HEK293 (cell line): ENCODE results near the gene KLB.

Experiments used
- GFI1B ChIP-seq: fragments of 450-650 bp; formaldehyde crosslinking; IDR thresholded peaks from 2 replicates; pipeline ENCODE4 v1.5.1; 2016; ENCODE audit warnings: missing biosample characterization, missing genetic modification characterization
- MZF1 ChIP-seq: fragments of 450-650 bp; formaldehyde crosslinking; IDR thresholded peaks from 2 replicates; pipeline ENCODE4 v1.5.1; 2017; ENCODE audit warnings: missing biosample characterization, missing genetic modification characterization, borderline replicate concordance
- SETDB1 ChIP-seq: IDR thresholded peaks from one replicate; pipeline ENCODE4 v1.6.1; 2017; ENCODE audit warnings: mild to moderate bottlenecking, low read length, moderate library complexity, mixed read lengths; ENCODE audit not compliant: insufficient read length
- YY2 ChIP-seq: fragments of 450-650 bp; formaldehyde crosslinking; IDR thresholded peaks from 2 replicates; pipeline ENCODE4 v1.5.1; 2016; ENCODE audit warnings: missing biosample characterization, missing genetic modification characterization
- ZBTB8A ChIP-seq: fragments of 450-650 bp; formaldehyde crosslinking; IDR thresholded peaks from 2 replicates; pipeline ENCODE4 v1.5.1; 2016; ENCODE audit warnings: missing biosample characterization, missing genetic modification characterization
- ZFP69B ChIP-seq: fragments of 450-650 bp; formaldehyde crosslinking; IDR thresholded peaks from 2 replicates; pipeline ENCODE4 v1.5.1; 2016; ENCODE audit warnings: missing biosample characterization, missing genetic modification characterization
- ZNF292 ChIP-seq: fragments of 450-650 bp; formaldehyde crosslinking; IDR thresholded peaks from 2 replicates; pipeline ENCODE4 v1.5.1; 2016; ENCODE audit warnings: low read depth, missing biosample characterization, missing genetic modification characterization, borderline replicate concordance
- ZNF354C ChIP-seq: fragments of 450-650 bp; formaldehyde crosslinking; IDR thresholded peaks from 2 replicates; pipeline ENCODE4 v1.5.1; 2016; ENCODE audit warnings: missing biosample characterization, missing genetic modification characterization, low read depth, borderline replicate concordance
- ZNF394 ChIP-seq: fragments of 450-650 bp; formaldehyde crosslinking; IDR thresholded peaks from 2 replicates; pipeline ENCODE4 v1.5.1; 2016; ENCODE audit warnings: missing biosample characterization, missing genetic modification characterization, mild to moderate bottlenecking, moderate library complexity, borderline replicate concordance
- ZNF404 ChIP-seq: fragments of 450-650 bp; formaldehyde crosslinking; IDR thresholded peaks from 2 replicates; pipeline ENCODE4 v1.5.1; 2017; ENCODE audit warnings: missing biosample characterization, missing genetic modification characterization
- ZNF571 ChIP-seq: fragments of 450-650 bp; formaldehyde crosslinking; IDR thresholded peaks from 2 replicates; pipeline ENCODE4 v1.5.0; 2017; ENCODE audit warnings: missing biosample characterization, missing genetic modification characterization
- ZNF610 ChIP-seq: fragments of 450-650 bp; formaldehyde crosslinking; IDR thresholded peaks from 2 replicates; pipeline ENCODE4 v1.5.1; 2016; ENCODE audit warnings: missing biosample characterization, missing genetic modification characterization, borderline replicate concordance
- ZNF624 ChIP-seq: fragments of 450-650 bp; formaldehyde crosslinking; IDR thresholded peaks from 2 replicates; pipeline ENCODE4 v1.5.1; 2017; ENCODE audit warnings: missing biosample characterization, missing genetic modification characterization
- ZNF660 ChIP-seq: fragments of 450-650 bp; IDR thresholded peaks from 2 replicates; pipeline ENCODE4 v1.5.1; 2018; ENCODE audit warnings: missing biosample characterization, mild to moderate bottlenecking, missing genetic modification characterization
- ZNF776 ChIP-seq: fragments of 450-650 bp; formaldehyde crosslinking; IDR thresholded peaks from 2 replicates; pipeline ENCODE4 v1.5.0; 2017; ENCODE audit warnings: missing biosample characterization, missing genetic modification characterization, borderline replicate concordance
- ZNF792 ChIP-seq: fragments of 450-650 bp; formaldehyde crosslinking; IDR thresholded peaks from 2 replicates; pipeline ENCODE4 v1.5.1; 2016; ENCODE audit warnings: missing biosample characterization, missing genetic modification characterization
- TF ChIP-seq, protein P1 (sequence below): fragments of 450-650 bp; formaldehyde crosslinking; IDR thresholded peaks from 2 replicates; pipeline ENCODE4 v1.5.1; 2016; ENCODE audit warnings: missing biosample characterization, missing genetic modification characterization
- TF ChIP-seq, protein P2 (sequence below): fragments of 450-650 bp; formaldehyde crosslinking; IDR thresholded peaks from 2 replicates; pipeline ENCODE4 v1.5.1; 2016; ENCODE audit warnings: missing biosample characterization, missing genetic modification characterization
- TF ChIP-seq, protein P3 (sequence below): fragments of 450-650 bp; formaldehyde crosslinking; IDR thresholded peaks from 2 replicates; pipeline ENCODE4 v1.5.1; 2016; ENCODE audit warnings: missing biosample characterization, missing genetic modification characterization, borderline replicate concordance
- TF ChIP-seq, protein P4 (sequence below): fragments of 450-650 bp; formaldehyde crosslinking; IDR thresholded peaks from 2 replicates; pipeline ENCODE4 v1.5.1; 2017; ENCODE audit warnings: missing biosample characterization, missing genetic modification characterization
- TF ChIP-seq, protein P5 (sequence below): fragments of 450-650 bp; formaldehyde crosslinking; IDR thresholded peaks from 2 replicates; pipeline ENCODE4 v1.5.1; 2016; ENCODE audit warnings: missing biosample characterization, missing genetic modification characterization
- TF ChIP-seq, protein P6 (sequence below): fragments of 450-650 bp; formaldehyde crosslinking; IDR thresholded peaks from 2 replicates; pipeline ENCODE4 v1.5.1; 2016; ENCODE audit warnings: missing biosample characterization, missing genetic modification characterization
- TF ChIP-seq, protein P7 (sequence below): fragments of 450-650 bp; formaldehyde crosslinking; IDR thresholded peaks from 2 replicates; pipeline ENCODE4; 2016; ENCODE audit warnings: missing biosample characterization, missing genetic modification characterization

The KLB gene

DNA sequence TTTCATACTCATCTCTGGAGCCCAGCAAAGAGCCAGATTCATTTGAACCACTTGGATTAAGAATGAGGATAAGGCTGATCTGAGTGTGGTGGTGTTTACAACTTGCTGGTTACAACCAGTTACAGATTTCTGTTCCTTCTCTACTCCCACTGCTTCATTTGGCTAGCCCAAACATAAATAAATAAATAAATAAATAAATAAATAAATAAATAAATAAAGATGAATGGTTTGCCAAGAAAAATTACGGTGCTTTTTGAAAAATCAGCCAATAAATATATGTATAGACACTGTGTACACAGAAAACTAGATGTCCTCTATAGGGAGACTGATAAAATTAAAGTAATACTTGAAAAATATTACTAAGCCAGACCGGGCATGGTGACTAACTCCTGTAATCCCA, 34.9 kb downstream of the KLB start (continued):
- TF ChIP-seq YY2 (tag by site-specific recombination) (no peak), ZNF660 (tag by site-specific recombination) (no peak), ZFP69B (tag by site-specific recombination) (no peak), MZF1 (tag by site-specific recombination) (no peak; the same call in 1 of the 2 replicates), GFI1B (tag by site-specific recombination) (no peak), SETDB1 (no peak), ZNF776 (tag by site-specific recombination) (no peak), ZBTB8A (tag by site-specific recombination) (peak; percentile 40; the same call in 1 of the 2 replicates), ZNF404 (tag by site-specific recombination) (0 out of 2 replicates have a peak, but pooled peaks have one; percentile 16), ZNF394 (tag by site-specific recombination) (peak; percentile 89; the same call in 1 of the 2 replicates), ZNF292 (tag by site-specific recombination) (peak; percentile 77), ZNF354C (0 out of 2 replicates have a peak, but pooled peaks have one; percentile 41), ZNF792 (no peak), ZNF610 (tag by site-specific recombination) (no peak), ZNF624 (no peak), ZNF571 (tag by site-specific recombination) (no peak)
- TF ChIP-seq, protein P1, sequence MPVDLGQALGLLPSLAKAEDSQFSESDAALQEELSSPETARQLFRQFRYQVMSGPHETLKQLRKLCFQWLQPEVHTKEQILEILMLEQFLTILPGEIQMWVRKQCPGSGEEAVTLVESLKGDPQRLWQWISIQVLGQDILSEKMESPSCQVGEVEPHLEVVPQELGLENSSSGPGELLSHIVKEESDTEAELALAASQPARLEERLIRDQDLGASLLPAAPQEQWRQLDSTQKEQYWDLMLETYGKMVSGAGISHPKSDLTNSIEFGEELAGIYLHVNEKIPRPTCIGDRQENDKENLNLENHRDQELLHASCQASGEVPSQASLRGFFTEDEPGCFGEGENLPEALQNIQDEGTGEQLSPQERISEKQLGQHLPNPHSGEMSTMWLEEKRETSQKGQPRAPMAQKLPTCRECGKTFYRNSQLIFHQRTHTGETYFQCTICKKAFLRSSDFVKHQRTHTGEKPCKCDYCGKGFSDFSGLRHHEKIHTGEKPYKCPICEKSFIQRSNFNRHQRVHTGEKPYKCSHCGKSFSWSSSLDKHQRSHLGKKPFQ (tag by site-specific recombination), result no peak
- TF ChIP-seq, protein P2, sequence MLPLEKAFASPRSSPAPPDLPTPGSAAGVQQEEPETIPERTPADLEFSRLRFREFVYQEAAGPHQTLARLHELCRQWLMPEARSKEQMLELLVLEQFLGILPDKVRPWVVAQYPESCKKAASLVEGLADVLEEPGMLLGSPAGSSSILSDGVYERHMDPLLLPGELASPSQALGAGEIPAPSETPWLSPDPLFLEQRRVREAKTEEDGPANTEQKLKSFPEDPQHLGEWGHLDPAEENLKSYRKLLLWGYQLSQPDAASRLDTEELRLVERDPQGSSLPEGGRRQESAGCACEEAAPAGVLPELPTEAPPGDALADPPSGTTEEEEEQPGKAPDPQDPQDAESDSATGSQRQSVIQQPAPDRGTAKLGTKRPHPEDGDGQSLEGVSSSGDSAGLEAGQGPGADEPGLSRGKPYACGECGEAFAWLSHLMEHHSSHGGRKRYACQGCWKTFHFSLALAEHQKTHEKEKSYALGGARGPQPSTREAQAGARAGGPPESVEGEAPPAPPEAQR, result no peak
- TF ChIP-seq, protein P3, sequence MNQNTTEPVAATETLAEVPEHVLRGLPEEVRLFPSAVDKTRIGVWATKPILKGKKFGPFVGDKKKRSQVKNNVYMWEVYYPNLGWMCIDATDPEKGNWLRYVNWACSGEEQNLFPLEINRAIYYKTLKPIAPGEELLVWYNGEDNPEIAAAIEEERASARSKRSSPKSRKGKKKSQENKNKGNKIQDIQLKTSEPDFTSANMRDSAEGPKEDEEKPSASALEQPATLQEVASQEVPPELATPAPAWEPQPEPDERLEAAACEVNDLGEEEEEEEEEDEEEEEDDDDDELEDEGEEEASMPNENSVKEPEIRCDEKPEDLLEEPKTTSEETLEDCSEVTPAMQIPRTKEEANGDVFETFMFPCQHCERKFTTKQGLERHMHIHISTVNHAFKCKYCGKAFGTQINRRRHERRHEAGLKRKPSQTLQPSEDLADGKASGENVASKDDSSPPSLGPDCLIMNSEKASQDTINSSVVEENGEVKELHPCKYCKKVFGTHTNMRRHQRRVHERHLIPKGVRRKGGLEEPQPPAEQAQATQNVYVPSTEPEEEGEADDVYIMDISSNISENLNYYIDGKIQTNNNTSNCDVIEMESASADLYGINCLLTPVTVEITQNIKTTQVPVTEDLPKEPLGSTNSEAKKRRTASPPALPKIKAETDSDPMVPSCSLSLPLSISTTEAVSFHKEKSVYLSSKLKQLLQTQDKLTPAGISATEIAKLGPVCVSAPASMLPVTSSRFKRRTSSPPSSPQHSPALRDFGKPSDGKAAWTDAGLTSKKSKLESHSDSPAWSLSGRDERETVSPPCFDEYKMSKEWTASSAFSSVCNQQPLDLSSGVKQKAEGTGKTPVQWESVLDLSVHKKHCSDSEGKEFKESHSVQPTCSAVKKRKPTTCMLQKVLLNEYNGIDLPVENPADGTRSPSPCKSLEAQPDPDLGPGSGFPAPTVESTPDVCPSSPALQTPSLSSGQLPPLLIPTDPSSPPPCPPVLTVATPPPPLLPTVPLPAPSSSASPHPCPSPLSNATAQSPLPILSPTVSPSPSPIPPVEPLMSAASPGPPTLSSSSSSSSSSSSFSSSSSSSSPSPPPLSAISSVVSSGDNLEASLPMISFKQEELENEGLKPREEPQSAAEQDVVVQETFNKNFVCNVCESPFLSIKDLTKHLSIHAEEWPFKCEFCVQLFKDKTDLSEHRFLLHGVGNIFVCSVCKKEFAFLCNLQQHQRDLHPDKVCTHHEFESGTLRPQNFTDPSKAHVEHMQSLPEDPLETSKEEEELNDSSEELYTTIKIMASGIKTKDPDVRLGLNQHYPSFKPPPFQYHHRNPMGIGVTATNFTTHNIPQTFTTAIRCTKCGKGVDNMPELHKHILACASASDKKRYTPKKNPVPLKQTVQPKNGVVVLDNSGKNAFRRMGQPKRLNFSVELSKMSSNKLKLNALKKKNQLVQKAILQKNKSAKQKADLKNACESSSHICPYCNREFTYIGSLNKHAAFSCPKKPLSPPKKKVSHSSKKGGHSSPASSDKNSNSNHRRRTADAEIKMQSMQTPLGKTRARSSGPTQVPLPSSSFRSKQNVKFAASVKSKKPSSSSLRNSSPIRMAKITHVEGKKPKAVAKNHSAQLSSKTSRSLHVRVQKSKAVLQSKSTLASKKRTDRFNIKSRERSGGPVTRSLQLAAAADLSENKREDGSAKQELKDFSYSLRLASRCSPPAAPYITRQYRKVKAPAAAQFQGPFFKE (tag by site-specific recombination), result no peak
- TF ChIP-seq, protein P4, sequence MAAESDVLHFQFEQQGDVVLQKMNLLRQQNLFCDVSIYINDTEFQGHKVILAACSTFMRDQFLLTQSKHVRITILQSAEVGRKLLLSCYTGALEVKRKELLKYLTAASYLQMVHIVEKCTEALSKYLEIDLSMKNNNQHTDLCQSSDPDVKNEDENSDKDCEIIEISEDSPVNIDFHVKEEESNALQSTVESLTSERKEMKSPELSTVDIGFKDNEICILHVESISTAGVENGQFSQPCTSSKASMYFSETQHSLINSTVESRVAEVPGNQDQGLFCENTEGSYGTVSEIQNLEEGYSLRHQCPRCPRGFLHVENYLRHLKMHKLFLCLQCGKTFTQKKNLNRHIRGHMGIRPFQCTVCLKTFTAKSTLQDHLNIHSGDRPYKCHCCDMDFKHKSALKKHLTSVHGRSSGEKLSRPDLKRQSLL (tag by site-specific recombination), result no peak
- TF ChIP-seq, protein P5, sequence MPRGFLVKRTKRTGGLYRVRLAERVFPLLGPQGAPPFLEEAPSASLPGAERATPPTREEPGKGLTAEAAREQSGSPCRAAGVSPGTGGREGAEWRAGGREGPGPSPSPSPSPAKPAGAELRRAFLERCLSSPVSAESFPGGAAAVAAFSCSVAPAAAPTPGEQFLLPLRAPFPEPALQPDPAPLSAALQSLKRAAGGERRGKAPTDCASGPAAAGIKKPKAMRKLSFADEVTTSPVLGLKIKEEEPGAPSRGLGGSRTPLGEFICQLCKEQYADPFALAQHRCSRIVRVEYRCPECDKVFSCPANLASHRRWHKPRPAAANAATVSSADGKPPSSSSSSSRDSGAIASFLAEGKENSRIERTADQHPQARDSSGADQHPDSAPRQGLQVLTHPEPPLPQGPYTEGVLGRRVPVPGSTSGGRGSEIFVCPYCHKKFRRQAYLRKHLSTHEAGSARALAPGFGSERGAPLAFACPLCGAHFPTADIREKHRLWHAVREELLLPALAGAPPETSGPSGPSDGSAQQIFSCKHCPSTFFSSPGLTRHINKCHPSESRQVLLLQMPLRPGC, result no peak
- TF ChIP-seq, protein P6, sequence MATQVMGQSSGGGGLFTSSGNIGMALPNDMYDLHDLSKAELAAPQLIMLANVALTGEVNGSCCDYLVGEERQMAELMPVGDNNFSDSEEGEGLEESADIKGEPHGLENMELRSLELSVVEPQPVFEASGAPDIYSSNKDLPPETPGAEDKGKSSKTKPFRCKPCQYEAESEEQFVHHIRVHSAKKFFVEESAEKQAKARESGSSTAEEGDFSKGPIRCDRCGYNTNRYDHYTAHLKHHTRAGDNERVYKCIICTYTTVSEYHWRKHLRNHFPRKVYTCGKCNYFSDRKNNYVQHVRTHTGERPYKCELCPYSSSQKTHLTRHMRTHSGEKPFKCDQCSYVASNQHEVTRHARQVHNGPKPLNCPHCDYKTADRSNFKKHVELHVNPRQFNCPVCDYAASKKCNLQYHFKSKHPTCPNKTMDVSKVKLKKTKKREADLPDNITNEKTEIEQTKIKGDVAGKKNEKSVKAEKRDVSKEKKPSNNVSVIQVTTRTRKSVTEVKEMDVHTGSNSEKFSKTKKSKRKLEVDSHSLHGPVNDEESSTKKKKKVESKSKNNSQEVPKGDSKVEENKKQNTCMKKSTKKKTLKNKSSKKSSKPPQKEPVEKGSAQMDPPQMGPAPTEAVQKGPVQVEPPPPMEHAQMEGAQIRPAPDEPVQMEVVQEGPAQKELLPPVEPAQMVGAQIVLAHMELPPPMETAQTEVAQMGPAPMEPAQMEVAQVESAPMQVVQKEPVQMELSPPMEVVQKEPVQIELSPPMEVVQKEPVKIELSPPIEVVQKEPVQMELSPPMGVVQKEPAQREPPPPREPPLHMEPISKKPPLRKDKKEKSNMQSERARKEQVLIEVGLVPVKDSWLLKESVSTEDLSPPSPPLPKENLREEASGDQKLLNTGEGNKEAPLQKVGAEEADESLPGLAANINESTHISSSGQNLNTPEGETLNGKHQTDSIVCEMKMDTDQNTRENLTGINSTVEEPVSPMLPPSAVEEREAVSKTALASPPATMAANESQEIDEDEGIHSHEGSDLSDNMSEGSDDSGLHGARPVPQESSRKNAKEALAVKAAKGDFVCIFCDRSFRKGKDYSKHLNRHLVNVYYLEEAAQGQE (tag by site-specific recombination), result peak; percentile 42; the same call in 1 of the 2 replicates
- TF ChIP-seq, protein P7, sequence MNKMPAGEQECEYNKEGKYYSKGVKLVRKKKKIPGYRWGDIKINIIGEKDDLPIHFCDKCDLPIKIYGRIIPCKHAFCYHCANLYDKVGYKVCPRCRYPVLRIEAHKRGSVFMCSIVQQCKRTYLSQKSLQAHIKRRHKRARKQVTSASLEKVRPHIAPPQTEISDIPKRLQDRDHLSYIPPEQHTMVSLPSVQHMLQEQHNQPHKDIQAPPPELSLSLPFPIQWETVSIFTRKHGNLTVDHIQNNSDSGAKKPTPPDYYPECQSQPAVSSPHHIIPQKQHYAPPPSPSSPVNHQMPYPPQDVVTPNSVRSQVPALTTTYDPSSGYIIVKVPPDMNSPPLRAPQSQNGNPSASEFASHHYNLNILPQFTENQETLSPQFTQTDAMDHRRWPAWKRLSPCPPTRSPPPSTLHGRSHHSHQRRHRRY, result no peak
